Activated naive CD8-positive, alpha-beta T cell treated with anti-CD3 and anti-CD28 coated beads, Interleukin-2, amount 10 ng/mL, durations not matched to agents 7 days and 5 days (primary cell): Measurements from ENCODE around the gene ACOT7. TPM values are rescaled to one million over a fixed set of nuclear protein-coding genes. Genes with fewer than 3 reads are reported as not detected.
A peak's percentile ranks its signal among the peaks of the same experiment; 100 is the strongest.
"Not testable (repeated sequence)": the region's sequence is repeated elsewhere in the genome, so short reads cannot be mapped to it uniquely, and the experiment has no call there.

Source experiments
- ATAC-seq: fragments of 150-1000 bp; cut with Tn5 transposase; one replicate; pipeline ENCODE4 v1.10.0; 2021; ENCODE audit warnings: low read depth, moderate library complexity
- POLR2A ChIA-PET: fragments of 350-600 bp; sonication (Branson Sonifier 250); formaldehyde crosslinking; loops from one replicate; lab custom pipeline; 2021; ENCODE audit warnings: antibody characterized with exemption; lab: Charles Lee
- DNase-seq: peaks from one replicate; pipeline ENCODE4 v3.0.0; 2021
- H3K27ac Mint-ChIP-seq: one replicate; pipeline ENCODE4 v1.8.0; 2022; ENCODE audit warnings: mild to moderate bottlenecking, mixed read lengths
- H3K27me3 Mint-ChIP-seq: one replicate; pipeline ENCODE4 v1.8.0; 2022; ENCODE audit warnings: mild to moderate bottlenecking, moderate library complexity, mixed read lengths
- H3K36me3 Mint-ChIP-seq: one replicate; pipeline ENCODE4 v1.8.0; 2021; ENCODE audit warnings: mild to moderate bottlenecking, mixed read lengths
- H3K4me1 Mint-ChIP-seq: one replicate; pipeline ENCODE4 v1.8.0; 2021; ENCODE audit warnings: mixed read lengths
- H3K4me3 Mint-ChIP-seq: one replicate; pipeline ENCODE4 v1.8.0; 2022; ENCODE audit warnings: mild to moderate bottlenecking, moderate library complexity, mixed read lengths
- H3K9me3 Mint-ChIP-seq: one replicate; pipeline ENCODE4 v1.8.0; 2021; ENCODE audit warnings: mixed read lengths
- total RNA-seq, 2 experiments: library from RNA; stranded (reverse); gene quantifications; one replicate each; pipeline ENCODE4 v1.2.3, GENCODE V29; 2021

ACOT7 gene
- total RNA-seq, 2 experiments from 2014 or later, result 43.9 to 52.8 TPM

- H3K27ac Mint-ChIP-seq, DNase-seq, H3K9me3 Mint-ChIP-seq, H3K4me1 Mint-ChIP-seq, ATAC-seq, H3K4me3 Mint-ChIP-seq, H3K36me3 Mint-ChIP-seq, POLR2A ChIA-PET: not testable (repeated sequence)
- H3K27me3 Mint-ChIP-seq, result peaks cover 36% of the 10 kb centered on the region
Observed at GRCh38 chr1:6428453-6428852, 34.9 kb upstream of the ACOT7 start.

GRCh38 chr1:6427441-6428390 is 34.1 kb upstream of the ACOT7 start:
- no peak for ATAC-seq
- peaks cover 2% of the 10 kb centered on the region for H3K4me1 Mint-ChIP-seq
- POLR2A ChIA-PET, result no interaction called here
- H3K9me3 Mint-ChIP-seq, result no peaks in the 10 kb centered on the region
- no peak for DNase-seq
- no peak overlapping the region for H3K4me3 Mint-ChIP-seq
- H3K27ac Mint-ChIP-seq, result no peak overlapping the region
- peaks cover 38% of the 10 kb centered on the region for H3K27me3 Mint-ChIP-seq
- H3K36me3 Mint-ChIP-seq, result no peaks in the 10 kb centered on the region

GRCh38 chr1:6426972-6427350 is 33.4 kb upstream of the ACOT7 start:
- POLR2A ChIA-PET, result no interaction called here
- Mint-ChIP-seq H3K4me3 (no peak overlapping the region), H3K9me3 (no peaks in the 10 kb centered on the region), H3K27me3 (peaks cover 43% of the 10 kb centered on the region), H3K4me1 (peaks cover 2% of the 10 kb centered on the region), H3K36me3 (no peaks in the 10 kb centered on the region), H3K27ac (no peak overlapping the region)
- ATAC-seq (no peak), DNase-seq (no peak)

GRCh38 chr1:6426277-6426971 is 32.9 kb upstream of the ACOT7 start:
- peaks cover 2% of the 10 kb centered on the region for H3K4me1 Mint-ChIP-seq
- DNase-seq (no peak), ATAC-seq (no peak)
- no peaks in the 10 kb centered on the region for H3K36me3 Mint-ChIP-seq
- H3K4me3 Mint-ChIP-seq, result no peak overlapping the region
- peaks cover 49% of the 10 kb centered on the region for H3K27me3 Mint-ChIP-seq
- no peaks in the 10 kb centered on the region for H3K9me3 Mint-ChIP-seq
- H3K27ac Mint-ChIP-seq, result no peak overlapping the region
- POLR2A ChIA-PET, result no interaction called here

GRCh38 chr1:6425658-6426057 is 32.1 kb upstream of the ACOT7 start:
- Mint-ChIP-seq H3K27me3 (peaks cover 55% of the 10 kb centered on the region), H3K27ac (no peak overlapping the region), H3K36me3 (no peaks in the 10 kb centered on the region), H3K4me3 (no peak overlapping the region), H3K4me1 (peaks cover 2% of the 10 kb centered on the region), H3K9me3 (no peaks in the 10 kb centered on the region)
- DNase-seq, result no peak
- ATAC-seq, result no peak
- POLR2A ChIA-PET, result no interaction called here

GRCh38 chr1:6424619-6425593 is 31.3 kb upstream of the ACOT7 start, which contains the start of gene ESPN:
Gene ESPN (plus strand): TSS chr1:6424776. CDS start chr1:6424956, 180 bp downstream.
- no peak within 1 kb of the TSS for H3K27ac Mint-ChIP-seq
- peaks cover 2% of the 10 kb centered on the region for H3K4me1 Mint-ChIP-seq
- no peaks in the 10 kb centered on the region for H3K36me3 Mint-ChIP-seq
- POLR2A ChIA-PET, result no interaction called here
- DNase-seq, result no peak
- ATAC-seq, result peak; percentile 21
- peak within 1 kb of the TSS; percentile 22 for H3K4me3 Mint-ChIP-seq
- H3K9me3 Mint-ChIP-seq, result no peaks in the 10 kb centered on the region
- peaks cover 53% of the 10 kb centered on the region for H3K27me3 Mint-ChIP-seq

GRCh38 chr1:6424000-6424565 is 30.5 kb upstream of the ACOT7 start:
- Mint-ChIP-seq H3K27me3 (peaks cover 55% of the 10 kb centered on the region), H3K27ac (no peak overlapping the region), H3K9me3 (no peaks in the 10 kb centered on the region), H3K4me1 (peaks cover 2% of the 10 kb centered on the region), H3K4me3 (peak overlapping the region; percentile 22), H3K36me3 (no peaks in the 10 kb centered on the region)
- POLR2A ChIA-PET, result interaction anchor here (0.5 to 1.1 kb wide), 2 partner anchors 9 to 49 kb away, joined by 3 read pairs; no protein-coding TSS in a partner anchor
- DNase-seq (no peak), ATAC-seq (no peak)

- H3K27me3 Mint-ChIP-seq, result peaks cover 56% of the 10 kb centered on the region
- H3K36me3 Mint-ChIP-seq, result no peaks in the 10 kb centered on the region
- ATAC-seq, result peak; percentile 67
- H3K27ac Mint-ChIP-seq, result no peak overlapping the region
- H3K4me1 Mint-ChIP-seq, result peaks cover 2% of the 10 kb centered on the region
- H3K4me3 Mint-ChIP-seq, result peak overlapping the region; percentile 22
- DNase-seq, result peak; percentile 76
- POLR2A ChIA-PET, result interaction anchor here (0.5 to 1.1 kb wide), 4 partner anchors 8 to 122 kb away, joined by 3 read pairs; no protein-coding TSS in a partner anchor
- H3K9me3 Mint-ChIP-seq, result no peaks in the 10 kb centered on the region
Observed at GRCh38 chr1:6423321-6423999, 29.9 kb upstream of the ACOT7 start.

- Mint-ChIP-seq H3K27ac (no peak overlapping the region), H3K4me1 (peaks cover 2% of the 10 kb centered on the region), H3K36me3 (no peaks in the 10 kb centered on the region), H3K9me3 (no peaks in the 10 kb centered on the region), H3K4me3 (no peak overlapping the region), H3K27me3 (peaks cover 66% of the 10 kb centered on the region)
- ATAC-seq (no peak), DNase-seq (no peak)
- POLR2A ChIA-PET, result interaction anchor here (0.6 kb wide), 1 partner anchor 161 kb away, joined by 3 read pairs; no protein-coding TSS in a partner anchor
Observed at GRCh38 chr1:6421266-6421665, 27.7 kb upstream of the ACOT7 start.

- H3K4me3 Mint-ChIP-seq, result no peak overlapping the region
- H3K27ac Mint-ChIP-seq, result no peak overlapping the region
- no peaks in the 10 kb centered on the region for H3K9me3 Mint-ChIP-seq
- DNase-seq, result no peak
- no peak for ATAC-seq
- peaks cover 68% of the 10 kb centered on the region for H3K27me3 Mint-ChIP-seq
- peaks cover 2% of the 10 kb centered on the region for H3K4me1 Mint-ChIP-seq
- H3K36me3 Mint-ChIP-seq, result no peaks in the 10 kb centered on the region
- POLR2A ChIA-PET, result interaction anchor here (0.6 kb wide), 1 partner anchor 161 kb away, joined by 3 read pairs; no protein-coding TSS in a partner anchor
Observed at GRCh38 chr1:6420454-6421042, 27.0 kb upstream of the ACOT7 start.

GRCh38 chr1:6419804-6420453 is 26.4 kb upstream of the ACOT7 start, which contains the start of gene HES2:
Gene HES2 (minus strand): TSS chr1:6419919. CDS start chr1:6419820, 99 bp downstream.
- DNase-seq, result peak; percentile 52
- POLR2A ChIA-PET, result interaction anchor here (0.9 kb wide), 1 partner anchor 72 kb away, joined by 3 read pairs; no protein-coding TSS in a partner anchor
- no peaks in the 10 kb centered on the region for H3K36me3 Mint-ChIP-seq
- no peak within 1 kb of the TSS for H3K27ac Mint-ChIP-seq
- peak; percentile 34 for ATAC-seq
- peaks cover 73% of the 10 kb centered on the region for H3K27me3 Mint-ChIP-seq
- H3K4me3 Mint-ChIP-seq, result peak within 1 kb of the TSS; percentile 47
- no peaks in the 10 kb centered on the region for H3K9me3 Mint-ChIP-seq
- peaks cover 2% of the 10 kb centered on the region for H3K4me1 Mint-ChIP-seq
